Keratinocyte (primary cell): Measurements from ENCODE around the gene PLAA. TPM values are rescaled to one million over a fixed set of nuclear protein-coding genes. Genes with fewer than 3 reads are reported as not detected.

Experiments used
- DNase-seq: peaks from one replicate; pipeline ENCODE4 v3.0.0-alpha.2; 2011; ENCODE audit warnings: low read depth, missing footprints, low spot score
- FAIRE-seq: peaks from 2 replicates; lab custom pipeline; 2011; peaks lifted over from hg19 to GRCh38; lab: Jason Lieb, UNC
- H2AFZ ChIP-seq: 2 replicates; pipeline ENCODE4 v1.6.0; 2012; ENCODE audit warnings: low read length, control low read depth, inconsistent platforms; ENCODE audit not compliant: control insufficient read depth
- H3K27ac ChIP-seq: 2 replicates; pipeline ENCODE4 v1.5.1; 2011; ENCODE audit warnings: low read length; ENCODE audit not compliant: control insufficient read depth, insufficient read depth
- H3K27me3 ChIP-seq: 3 replicates; pipeline ENCODE4 v1.6.0; 2011; ENCODE audit warnings: low read length; ENCODE audit not compliant: control insufficient read depth, insufficient read depth; ENCODE audit errors: extremely low read depth
- H3K36me3 ChIP-seq, 2 experiments: 2 replicates in 1 of 2; 3 replicates in 1 of 2; pipeline ENCODE4 v1.5.1; 2011; ENCODE audit warnings: low read length in 2 of 2, mild to moderate bottlenecking in 1 of 2; ENCODE audit not compliant: control insufficient read depth in 2 of 2, insufficient read depth in 2 of 2; ENCODE audit errors: extremely low read depth in 1 of 2
- H3K4me1 ChIP-seq: 3 replicates; pipeline ENCODE4 v1.5.1; 2011; ENCODE audit warnings: low read length; ENCODE audit not compliant: control insufficient read depth, insufficient read depth; ENCODE audit errors: extremely low read depth
- H3K4me2 ChIP-seq: 3 replicates; pipeline ENCODE4 v1.6.0; 2011; ENCODE audit warnings: low read depth, low read length; ENCODE audit not compliant: control insufficient read depth, insufficient read depth; ENCODE audit errors: extremely low read depth
- H3K4me3 ChIP-seq, 3 experiments: fragments of 200-600 bp in 1 of 3; sonication (generic) in 1 of 3; 2 replicates in 2 of 3; 3 replicates in 1 of 3; pipeline ENCODE4 v1.5.1; 2011 to 2016; ENCODE audit warnings: low read length in 3 of 3, mild to moderate bottlenecking in 3 of 3, control low read depth in 2 of 3, inconsistent platforms in 1 of 3, low read depth in 1 of 3, mixed read lengths in 1 of 3, mixed run types in 1 of 3, moderate library complexity in 1 of 3; ENCODE audit not compliant: control insufficient read depth in 2 of 3, insufficient read depth in 2 of 3; ENCODE audit errors: extremely low read depth in 1 of 3
- H3K79me2 ChIP-seq: 2 replicates; pipeline ENCODE4 v1.6.0; 2012; ENCODE audit warnings: low read length; ENCODE audit not compliant: control insufficient read depth, insufficient read depth
- H3K9ac ChIP-seq: 3 replicates; pipeline ENCODE4 v1.6.0; 2011; ENCODE audit warnings: low read length; ENCODE audit not compliant: control insufficient read depth, insufficient read depth; ENCODE audit errors: extremely low read depth
- H3K9me1 ChIP-seq: 3 replicates; pipeline ENCODE4 v1.6.0; 2011; ENCODE audit warnings: low read length; ENCODE audit not compliant: control insufficient read depth, insufficient read depth; ENCODE audit errors: extremely low read depth
- H3K9me3 ChIP-seq: 2 replicates; pipeline ENCODE4 v1.5.1; 2012; ENCODE audit warnings: low read depth, low read length; ENCODE audit not compliant: control insufficient read depth
- H4K20me1 ChIP-seq: 3 replicates; pipeline ENCODE4 v1.6.0; 2011; ENCODE audit warnings: low read length; ENCODE audit not compliant: control insufficient read depth, insufficient read depth; ENCODE audit errors: extremely low read depth
- CTCF ChIP-seq, 3 experiments: IDR thresholded peaks in 1 of 3; conservative IDR thresholded peaks in 1 of 3; optimal IDR thresholded peaks in 1 of 3; 2 replicates in 2 of 3; 3 replicates in 1 of 3; pipeline versions ENCODE3 to v1.5.1; 2011; ENCODE audit warnings: low read length in 3 of 3, mild to moderate bottlenecking in 3 of 3, moderate library complexity in 2 of 3, control low read depth in 1 of 3, inconsistent platforms in 1 of 3; ENCODE audit not compliant: insufficient read depth in 2 of 3; ENCODE audit errors: extremely low read depth in 1 of 3
- EZH2 ChIP-seq: IDR thresholded peaks from one replicate; pipeline ENCODE4 v1.6.1; 2012; ENCODE audit warnings: inconsistent platforms, mild to moderate bottlenecking, low read length, moderate library complexity
- dilution Hi-C: fragments of 300-500 bp; cut with MboI; formaldehyde crosslinking; loops from one replicate; pipeline ENCODE4 v1.7.0; 2020; ENCODE audit warnings: low sequenced_read_pairs; ENCODE audit not compliant: extremely low pct_ligation_motif_present
- polyA plus RNA-seq, 5 experiments: library from polyadenylated mRNA; depleted of rRNA in 3 of 5; stranded (reverse) in 3 of 5; stranded (forward) in 1 of 5; unstranded in 1 of 5; fragments of >200 nt; gene quantifications; 1 replicate in 1 of 5; 2 replicates in 3 of 5; 3 replicates in 1 of 5; pipeline versions ENCODE4 v1.2.1 to v1.2.3, GENCODE V29; 2011 to 2012; ENCODE audit warnings: missing spikeins in 2 of 5, low read depth in 1 of 5, low replicate concordance in 1 of 5

PLAA gene
- polyA plus RNA-seq, 1 donor (not counting 4 experiments of a cell fraction or from before 2014, with no cell fraction given), result 30.3 TPM

GRCh38 chr9:26913138-26913668 lies 33.8 kb downstream of the PLAA start:
- H3K27ac ChIP-seq, result no peak overlapping the region
- no peaks in the 10 kb centered on the region for H3K4me1 ChIP-seq
- dilution Hi-C loops, result no loop called here
- no peak for DNase-seq
- H2AFZ ChIP-seq, result no peak overlapping the region
- no peaks in the 10 kb centered on the region for H3K9me1 ChIP-seq
- H3K36me3 ChIP-seq, result peaks cover 12 to 14% of the 10 kb centered on the region in 2 experiments
- H4K20me1 ChIP-seq, result no peaks in the 10 kb centered on the region
- no peak overlapping the region for H3K4me2 ChIP-seq
- H3K9me3 ChIP-seq, result no peaks in the 10 kb centered on the region
- no peak overlapping the region for H3K9ac ChIP-seq
- no peak for FAIRE-seq
- TF ChIP-seq EZH2, result no peak
- no peak for TF ChIP-seq CTCF (optimal IDR thresholded peaks at IDR 0.05 in 1 of 3, IDR thresholded peaks at IDR 0.05 in 1 of 3, conservative IDR thresholded peaks at IDR 0.05 in 1 of 3; ENCODE audit: extremely low read depth in 1 of 3, insufficient read depth in 2 of 3, low read length in 3 of 3)
- no peaks in the 10 kb centered on the region for H3K79me2 ChIP-seq
- H3K4me3 ChIP-seq, result no peak overlapping the region
- no peaks in the 10 kb centered on the region for H3K27me3 ChIP-seq

GRCh38 chr9:26904671-26905070 lies 42.4 kb downstream of the PLAA start:
- H3K4me2 ChIP-seq, result no peak overlapping the region
- no peak overlapping the region for H3K27ac ChIP-seq
- H3K4me1 ChIP-seq, result no peaks in the 10 kb centered on the region
- H3K4me3 ChIP-seq, result no peak overlapping the region
- FAIRE-seq, result no peak
- dilution Hi-C loops, result no loop called here
- no peaks in the 10 kb centered on the region for H3K27me3 ChIP-seq
- no peaks in the 10 kb centered on the region for H3K9me1 ChIP-seq
- TF ChIP-seq CTCF (optimal IDR thresholded peaks at IDR 0.05 in 1 of 3, IDR thresholded peaks at IDR 0.05 in 1 of 3, conservative IDR thresholded peaks at IDR 0.05 in 1 of 3; ENCODE audit: extremely low read depth in 1 of 3, insufficient read depth in 2 of 3, low read length in 3 of 3) (no peak), EZH2 (no peak)
- peaks cover 6% of the 10 kb centered on the region in 2 experiments for H3K36me3 ChIP-seq
- DNase-seq, result no peak
- no peaks in the 10 kb centered on the region for H3K9me3 ChIP-seq
- H3K79me2 ChIP-seq, result no peaks in the 10 kb centered on the region
- no peak overlapping the region for H3K9ac ChIP-seq
- no peaks in the 10 kb centered on the region for H4K20me1 ChIP-seq
- no peak overlapping the region for H2AFZ ChIP-seq
